Measurements from ENCODE around the gene MIER2.

Gene MIER2

DNA sequence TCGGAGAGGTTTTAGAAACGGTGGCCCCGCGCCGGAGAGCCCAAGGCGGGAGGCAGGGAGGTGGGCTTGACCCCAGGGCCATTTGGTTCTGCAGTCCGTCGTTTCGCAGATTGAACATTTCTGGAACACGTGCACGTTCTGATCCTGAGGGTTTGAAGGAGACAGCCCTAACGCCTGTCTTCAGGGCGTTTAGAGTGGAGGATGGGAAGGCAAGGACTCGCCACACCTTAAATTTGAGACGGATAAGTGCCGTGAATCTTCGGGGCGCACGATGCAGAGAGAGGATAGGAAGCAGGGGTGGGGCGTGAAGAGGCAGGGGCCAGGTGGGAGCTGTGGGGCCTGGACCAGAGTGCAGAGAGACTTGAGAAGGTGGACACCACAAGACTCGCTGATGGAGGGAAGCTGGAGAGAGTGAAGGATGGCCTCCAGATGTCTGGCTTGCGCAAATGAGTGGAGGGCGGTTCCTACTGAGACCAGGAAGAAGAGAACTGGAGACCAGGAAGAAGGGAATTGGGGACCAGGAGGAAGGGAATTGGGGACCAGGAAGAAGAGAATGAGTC, 804 bp upstream of the MIER2 start:
- peaks cover 29% of the 10 kb centered on the region for H3K36me3 ChIP-seq (ENCODE audit: insufficient read depth, low read length)
- peak overlapping the region; percentile 92 for H3K4me2 ChIP-seq (ENCODE audit: insufficient read depth, low read length)
- peak overlapping the region in 1 of 2 experiments; percentile 80; a peak in 2 of 4 replicates for H3K4me3 ChIP-seq (ENCODE audit: low read depth in 1 of 2, low read length in 2 of 2)
- H4K20me1 ChIP-seq (ENCODE audit: insufficient read depth, low read length): peaks cover 32% of the 10 kb centered on the region
- H3K79me2 ChIP-seq (ENCODE audit: insufficient read depth, low read length): peaks cover 38% of the 10 kb centered on the region
- peak overlapping the region; percentile 99 for H2AFZ ChIP-seq (ENCODE audit: low read depth, low read length)
- TF ChIP-seq CTCF (IDR thresholded peaks at IDR 0.05; ENCODE audit: borderline replicate concordance, extremely low read depth, low read length, poor library complexity, severe bottlenecking): no peak
- TF ChIP-seq EZH2 (IDR thresholded peaks at IDR 0.05; ENCODE audit: borderline replicate concordance, low read depth, low read length, severe bottlenecking): no peak
- DNase-seq: no peak
- H3K27ac ChIP-seq (ENCODE audit: low read length): peak overlapping the region; percentile 78; the same call in 1 of the 2 replicates
- no peaks in the 10 kb centered on the region for H3K27me3 ChIP-seq (ENCODE audit: insufficient read depth, low read length, poor library complexity)
- peak overlapping the region; percentile 84 for H3K9ac ChIP-seq (ENCODE audit: low read depth, low read length)
- ATAC-seq (ENCODE audit: insufficient read depth, low read depth): no peak
- no peaks in the 10 kb centered on the region for H3K9me3 ChIP-seq (ENCODE audit: insufficient read depth, low read length, severe bottlenecking)
- H3K4me1 ChIP-seq (ENCODE audit: insufficient read depth, low read length): peaks cover 44% of the 10 kb centered on the region

DNA sequence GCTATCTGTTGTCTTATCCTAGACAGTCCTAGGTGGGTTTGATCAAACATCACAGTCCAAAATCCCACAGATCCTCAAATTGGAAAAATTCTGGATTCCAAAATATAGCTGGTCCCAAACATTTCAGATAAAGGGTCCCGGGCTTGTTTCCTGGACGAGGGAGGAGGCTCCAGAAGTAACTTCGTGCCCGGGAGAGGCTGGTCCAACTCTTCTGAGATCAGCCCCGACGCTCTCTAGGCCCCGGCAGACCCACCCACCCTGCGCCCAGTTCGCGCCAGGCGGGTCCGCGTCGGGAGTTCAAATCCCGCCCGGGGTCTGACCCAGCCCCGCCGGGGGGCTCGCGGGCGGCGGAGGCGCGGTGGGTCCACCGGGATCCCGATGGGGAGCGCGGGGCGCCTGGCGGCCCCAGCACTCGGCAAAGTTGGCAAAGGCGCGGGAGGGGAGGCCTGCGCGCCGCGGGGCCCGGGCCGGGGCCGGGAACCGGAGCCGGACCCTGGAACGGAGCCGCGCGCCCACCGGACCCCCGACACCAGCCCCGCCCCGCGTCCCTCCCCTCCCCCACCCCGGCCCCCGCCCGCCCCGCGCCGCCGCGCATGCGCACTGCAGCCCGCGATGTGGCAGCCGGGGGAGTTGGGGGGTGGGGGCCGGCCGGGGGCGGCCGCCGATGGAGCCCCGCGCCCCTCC, 513 bp downstream of the MIER2 start:
- TF ChIP-seq EZH2 (IDR thresholded peaks at IDR 0.05; ENCODE audit: borderline replicate concordance, low read depth, low read length, severe bottlenecking) (no peak), CTCF (IDR thresholded peaks at IDR 0.05; ENCODE audit: borderline replicate concordance, extremely low read depth, low read length, poor library complexity, severe bottlenecking) (no peak)
- Histone ChIP-seq H3K36me3 (ENCODE audit: insufficient read depth, low read length) (peaks cover 38% of the 10 kb centered on the region), H3K27me3 (ENCODE audit: insufficient read depth, low read length, poor library complexity) (no peaks in the 10 kb centered on the region), H3K4me2 (ENCODE audit: insufficient read depth, low read length) (peak overlapping the region; percentile 92), H3K79me2 (ENCODE audit: insufficient read depth, low read length) (peaks cover 52% of the 10 kb centered on the region), H3K9ac (ENCODE audit: low read depth, low read length) (peak overlapping the region; percentile 84), H3K27ac (ENCODE audit: low read length) (peak overlapping the region; percentile 71), H4K20me1 (ENCODE audit: insufficient read depth, low read length) (peaks cover 37% of the 10 kb centered on the region), H3K4me3 (ENCODE audit: low read depth in 1 of 2, low read length in 2 of 2) (peak overlapping the region; percentile 57 to 80), H3K9me3 (ENCODE audit: insufficient read depth, low read length, severe bottlenecking) (no peaks in the 10 kb centered on the region), H2AFZ (ENCODE audit: low read depth, low read length) (peak overlapping the region; percentile 71), H3K4me1 (ENCODE audit: insufficient read depth, low read length) (peaks cover 55% of the 10 kb centered on the region)
- ATAC-seq (ENCODE audit: insufficient read depth, low read depth): peak; percentile 47
- DNase-seq: peak; percentile 35

DNA sequence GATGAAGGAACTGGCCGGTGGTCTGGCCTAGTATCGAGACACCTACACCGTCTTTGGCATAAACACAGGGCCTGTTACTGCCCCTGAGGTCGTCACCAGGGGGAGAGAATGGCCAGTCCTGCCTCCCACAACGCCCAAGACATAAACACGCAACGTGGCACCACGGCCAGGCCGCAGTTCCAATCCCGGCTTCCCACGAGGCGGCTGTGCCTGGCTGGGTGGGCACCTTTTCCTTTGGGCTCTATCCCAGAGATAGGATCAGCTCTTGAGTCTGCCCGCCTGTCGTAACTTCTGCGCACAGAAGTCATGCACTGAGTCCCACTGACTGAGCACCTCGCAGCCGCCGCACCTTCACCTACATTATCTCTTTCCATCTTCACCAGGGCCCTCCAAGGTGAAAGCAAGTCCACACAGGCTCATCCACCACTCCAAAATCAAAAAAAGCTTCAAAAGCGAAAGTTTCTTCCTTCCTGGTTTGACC, 1.1 kb downstream of the MIER2 start:
- peaks cover 58% of the 10 kb centered on the region for H3K79me2 ChIP-seq (ENCODE audit: insufficient read depth, low read length)
- peak overlapping the region; percentile 84 for H3K9ac ChIP-seq (ENCODE audit: low read depth, low read length)
- peak overlapping the region; percentile 71 for H3K27ac ChIP-seq (ENCODE audit: low read length)
- peak overlapping the region; percentile 57 to 80 for H3K4me3 ChIP-seq (ENCODE audit: low read depth in 1 of 2, low read length in 2 of 2)
- peak overlapping the region; percentile 71 for H2AFZ ChIP-seq (ENCODE audit: low read depth, low read length)
- ATAC-seq (ENCODE audit: insufficient read depth, low read depth): peak; percentile 6; the same call in 1 of the 3 replicates
- peaks cover 40% of the 10 kb centered on the region for H4K20me1 ChIP-seq (ENCODE audit: insufficient read depth, low read length)
- DNase-seq: peak; percentile 13
- peak overlapping the region; percentile 85 for H3K4me2 ChIP-seq (ENCODE audit: insufficient read depth, low read length)
- H3K4me1 ChIP-seq (ENCODE audit: insufficient read depth, low read length): peaks cover 55% of the 10 kb centered on the region
- H3K36me3 ChIP-seq (ENCODE audit: insufficient read depth, low read length): peaks cover 38% of the 10 kb centered on the region
- no peaks in the 10 kb centered on the region for H3K27me3 ChIP-seq (ENCODE audit: insufficient read depth, low read length, poor library complexity)
- H3K9me3 ChIP-seq (ENCODE audit: insufficient read depth, low read length, severe bottlenecking): no peaks in the 10 kb centered on the region
- TF ChIP-seq EZH2 (IDR thresholded peaks at IDR 0.05; ENCODE audit: borderline replicate concordance, low read depth, low read length, severe bottlenecking) (no peak), CTCF (IDR thresholded peaks at IDR 0.05; ENCODE audit: borderline replicate concordance, extremely low read depth, low read length, poor library complexity, severe bottlenecking) (no peak)
